VCaP (cell line): ENCODE data around the gene ZNF77.
A peak's percentile ranks its signal among the peaks of the same experiment; 100 is the strongest.

Source experiments
- H3K27ac ChIP-seq: fragments of 450-650 bp; 2 replicates; pipeline ENCODE4 v1.5.1; 2017
- CTCF ChIP-seq: fragments of 450-650 bp; conservative IDR thresholded peaks from 2 replicates; pipeline ENCODE4 v1.5.1; 2017; ENCODE audit warnings: mild to moderate bottlenecking, moderate library complexity

ZNF77 gene

DNA sequence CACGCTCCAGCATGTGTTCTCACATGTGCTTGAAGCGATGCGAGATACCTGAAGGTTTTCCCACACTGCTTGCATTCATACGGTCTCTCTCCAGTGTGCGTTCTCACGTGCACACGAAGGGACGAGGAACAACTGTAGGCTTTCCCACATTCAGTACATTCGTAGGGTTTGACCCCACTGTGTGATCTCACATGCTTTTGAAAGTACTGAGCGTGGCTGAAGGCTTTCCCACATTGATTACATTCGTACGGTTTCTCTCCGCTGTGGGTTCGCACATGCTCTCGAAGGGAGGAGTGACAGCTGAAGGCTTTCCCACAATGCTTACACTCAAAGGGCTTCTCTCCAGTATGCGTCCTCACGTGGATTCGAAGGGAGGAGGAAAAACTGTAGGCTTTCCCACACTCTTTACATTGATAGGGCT is 11.3 kb downstream of the ZNF77 start:
- TF ChIP-seq CTCF, result no peak
- no peak overlapping the region for H3K27ac ChIP-seq

GRCh38 chr19:2927032-2927430 is 17.7 kb downstream of the ZNF77 start:
- H3K27ac ChIP-seq, result no peak overlapping the region
- no peak for TF ChIP-seq CTCF

GRCh38 chr19:2926341-2927031 is 18.3 kb downstream of the ZNF77 start:
- no peak for TF ChIP-seq CTCF
- H3K27ac ChIP-seq, result no peak overlapping the region

DNA sequence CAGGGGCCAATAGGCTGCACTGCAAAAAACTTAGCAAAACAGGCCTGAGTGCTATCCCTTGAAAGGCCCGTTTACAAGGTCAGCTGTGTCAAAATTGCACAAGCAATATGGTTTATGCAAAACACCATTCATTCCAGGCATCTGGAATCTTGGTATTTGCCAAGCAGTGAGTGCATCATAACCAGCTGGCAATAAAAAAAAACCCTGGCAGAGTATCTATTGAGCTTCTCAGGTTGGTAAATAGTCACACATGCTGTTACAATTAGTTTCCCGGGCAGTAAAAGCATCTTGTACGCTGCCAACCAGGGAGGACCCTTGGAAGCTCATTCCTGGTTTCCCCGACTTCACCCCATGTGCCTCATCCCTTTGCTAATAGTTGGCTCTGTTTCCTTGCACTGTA is 21.3 kb downstream of the ZNF77 start:
- TF ChIP-seq CTCF, result no peak
- peak overlapping the region; percentile 56 for H3K27ac ChIP-seq

DNA sequence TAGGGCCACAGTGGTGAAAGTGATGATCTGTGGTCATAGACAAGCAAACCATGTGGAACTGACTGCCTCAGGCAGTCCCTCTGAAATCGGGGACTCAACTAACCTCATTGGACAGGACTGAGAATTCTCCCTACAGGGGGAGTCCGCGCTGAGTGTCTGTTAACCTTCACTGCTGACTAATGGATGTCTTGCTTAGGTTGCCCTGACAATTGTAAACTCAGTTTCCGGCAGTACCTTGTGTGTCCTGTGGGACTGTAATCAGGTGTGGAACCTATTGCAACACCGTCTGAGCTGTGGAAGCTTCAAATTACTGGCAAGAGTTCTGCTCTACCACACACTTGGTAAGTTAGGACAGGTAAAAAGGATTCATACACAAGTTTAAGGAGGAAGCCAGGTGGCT is 21.8 kb downstream of the ZNF77 start:
- no peak for TF ChIP-seq CTCF
- peak overlapping the region; percentile 56 for H3K27ac ChIP-seq

DNA sequence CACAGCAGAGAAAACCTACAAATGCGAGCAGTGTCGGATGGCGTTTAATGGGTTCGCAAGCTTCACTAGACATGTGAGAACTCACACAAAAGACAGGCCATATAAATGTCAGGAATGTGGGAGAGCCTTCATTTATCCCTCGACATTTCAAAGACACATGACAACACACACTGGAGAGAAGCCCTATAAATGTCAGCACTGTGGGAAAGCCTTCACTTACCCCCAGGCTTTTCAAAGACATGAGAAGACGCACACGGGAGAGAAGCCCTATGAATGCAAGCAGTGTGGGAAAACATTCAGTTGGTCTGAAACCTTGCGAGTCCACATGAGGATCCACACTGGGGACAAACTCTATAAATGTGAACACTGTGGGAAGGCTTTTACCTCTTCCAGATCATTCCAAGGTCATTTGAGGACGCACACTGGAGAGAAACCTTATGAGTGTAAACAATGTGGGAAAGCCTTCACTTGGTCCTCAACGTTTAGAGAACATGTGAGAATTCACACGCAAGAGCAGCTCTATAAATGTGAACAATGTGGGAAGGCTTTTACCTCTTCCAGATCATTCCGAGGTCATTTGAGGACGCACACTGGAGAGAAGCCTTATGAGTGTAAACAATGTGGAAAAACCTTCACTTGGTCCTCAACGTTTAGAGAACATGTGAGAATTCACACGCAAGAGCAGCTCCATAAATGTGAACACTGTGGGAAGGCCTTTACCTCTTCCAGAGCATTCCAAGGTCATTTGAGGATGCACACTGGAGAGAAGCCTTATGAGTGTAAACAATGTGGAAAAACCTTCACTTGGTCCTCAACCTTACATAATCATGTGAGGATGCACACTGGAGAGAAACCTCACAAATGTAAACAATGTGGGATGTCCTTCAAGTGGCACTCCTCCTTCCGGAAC is 27.2 kb downstream of the ZNF77 start:
- no peak overlapping the region for H3K27ac ChIP-seq
- TF ChIP-seq CTCF, result no peak

DNA sequence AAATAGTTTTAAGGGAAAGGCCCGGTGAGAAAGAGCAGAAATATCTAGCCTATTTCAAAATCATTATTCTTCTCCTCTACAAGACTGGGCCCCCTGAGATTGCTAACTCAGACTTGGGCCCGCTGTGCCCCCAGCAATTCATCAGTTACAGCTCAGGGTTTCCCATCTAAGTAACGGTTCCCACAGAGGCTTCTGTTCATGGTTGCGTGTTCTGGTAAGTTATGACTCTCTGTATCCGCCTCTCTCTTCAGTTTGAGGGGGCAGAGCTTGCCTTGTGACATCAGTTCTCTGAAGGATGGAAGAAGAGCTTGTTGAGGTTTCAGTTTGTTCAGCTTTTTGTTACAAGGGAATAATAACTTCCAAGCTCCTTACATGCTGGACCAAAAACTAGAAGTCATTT is 32.5 kb downstream of the ZNF77 start:
- no peak overlapping the region for H3K27ac ChIP-seq
- no peak for TF ChIP-seq CTCF
